ENCODE data around the gene NEDD8. TPM values are rescaled to one million over a fixed set of nuclear protein-coding genes. Genes with fewer than 3 reads are reported as not detected.

Gene NEDD8
- total RNA-seq, 1 experiment from 2014 or later, result 178 TPM

DNA sequence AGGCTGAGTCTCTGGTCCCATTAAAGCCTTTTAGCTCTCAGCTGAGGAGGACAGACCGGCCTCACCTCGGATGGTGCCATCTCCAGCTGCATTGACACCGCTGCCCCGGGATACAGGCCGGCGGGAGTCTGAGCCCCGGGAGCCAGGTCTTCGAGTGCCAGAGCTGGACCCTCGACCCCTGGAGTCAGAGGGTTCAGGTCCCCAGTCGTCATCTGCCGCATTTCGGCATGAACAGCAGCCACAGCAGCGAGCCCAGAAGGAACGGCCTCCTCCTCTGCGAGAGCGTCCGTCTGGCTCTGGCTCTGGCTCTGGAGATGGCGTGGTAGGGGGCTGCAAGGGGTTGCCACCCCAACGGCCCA lies 29.8 kb upstream of the NEDD8 start:
- Histone ChIP-seq H3K27ac (ENCODE audit: low read depth, low read length) (no peak overlapping the region), H3K9me3 (ENCODE audit: control insufficient read depth in 1 of 2, insufficient read depth in 1 of 2, low read depth in 1 of 2, low read length in 2 of 2) (no peaks in the 10 kb centered on the region), H3K9ac (ENCODE audit: low read length) (no peak overlapping the region), H3K4me1 (ENCODE audit: control insufficient read depth in 1 of 2, insufficient read depth in 2 of 2, low read length in 2 of 2) (peaks cover 10 to 14% of the 10 kb centered on the region in 2 experiments), H4K20me1 (ENCODE audit: insufficient read depth) (no peaks in the 10 kb centered on the region), H3K27me3 (ENCODE audit: insufficient read depth, low read length) (no peaks in the 10 kb centered on the region), H3K79me2 (ENCODE audit: insufficient read depth, low read length) (no peaks in the 10 kb centered on the region), H2AFZ (ENCODE audit: low read depth, low read length, poor library complexity, severe bottlenecking) (no peak overlapping the region), H3K9me2 (ENCODE audit: insufficient read depth) (no peaks in the 10 kb centered on the region), H3K36me3 (ENCODE audit: control insufficient read depth in 1 of 2, insufficient read depth in 2 of 2, low read length in 2 of 2) (no peaks in the 10 kb centered on the region), H3K4me3 (replicated peaks in 1 of 2; ENCODE audit: low read depth in 1 of 2, low read length in 2 of 2) (no peak overlapping the region), H3K4me2 (ENCODE audit: low read length) (no peak overlapping the region)
- ATAC-seq (no peak), DNase-seq (ENCODE audit: low read depth, low spot score) (no peak)
- POLR2A ChIA-PET, result interaction anchor here (2.2 kb wide), 1 partner anchor 9 kb away, joined by 8 read pairs; the partner anchor contains the start of gene RABGGTA
- RAD21 ChIA-PET (ENCODE audit: low non-redundant PET in 1 of 2, low total read pairs in 2 of 2, uncharacterized antibody in 2 of 2, unreplicated experiment in 2 of 2), result no interaction called here
- CTCF ChIA-PET, result no interaction called here
- intact Hi-C loops (cut with micrococcal nuclease), result no loop called here
- TF ChIP-seq RAD21 (IDR thresholded peaks at IDR 0.05; ENCODE audit: low read depth) (no peak), EZH2phosphoT487 (IDR thresholded peaks at IDR 0.05; ENCODE audit: borderline replicate concordance) (no peak), ELF1 (IDR thresholded peaks at IDR 0.05; ENCODE audit: borderline replicate concordance, low read depth) (no peak), SIN3A (IDR thresholded peaks at IDR 0.05; ENCODE audit: low read depth) (no peak), EGR1 (IDR thresholded peaks at IDR 0.05; ENCODE audit: low read depth) (no peak), JUND (IDR thresholded peaks at IDR 0.05) (no peak), ZNF274 (IDR thresholded peaks at IDR 0.05; ENCODE audit: low read depth, low read length) (no peak), SRF (IDR thresholded peaks at IDR 0.05; ENCODE audit: low read depth) (no peak), SP1 (IDR thresholded peaks at IDR 0.05; ENCODE audit: low read depth) (no peak), YY1 (IDR thresholded peaks at IDR 0.05; ENCODE audit: extremely low read depth, insufficient replicate concordance, low read depth, low read length) (no peak), FOSL1 (IDR thresholded peaks at IDR 0.05; ENCODE audit: low read depth) (no peak), POLR2A (IDR thresholded peaks at IDR 0.05; ENCODE audit: borderline replicate concordance, extremely low read depth, insufficient read depth, insufficient read length) (no peak), CBX3 (IDR thresholded peaks at IDR 0.05; ENCODE audit: low read depth) (no peak), EZH2 (IDR thresholded peaks at IDR 0.05) (no peak), TCF7L2 (IDR thresholded peaks at IDR 0.05; ENCODE audit: borderline replicate concordance, extremely low read depth, insufficient read depth, insufficient read length) (no peak)
- TF ChIP-seq, protein P1, sequence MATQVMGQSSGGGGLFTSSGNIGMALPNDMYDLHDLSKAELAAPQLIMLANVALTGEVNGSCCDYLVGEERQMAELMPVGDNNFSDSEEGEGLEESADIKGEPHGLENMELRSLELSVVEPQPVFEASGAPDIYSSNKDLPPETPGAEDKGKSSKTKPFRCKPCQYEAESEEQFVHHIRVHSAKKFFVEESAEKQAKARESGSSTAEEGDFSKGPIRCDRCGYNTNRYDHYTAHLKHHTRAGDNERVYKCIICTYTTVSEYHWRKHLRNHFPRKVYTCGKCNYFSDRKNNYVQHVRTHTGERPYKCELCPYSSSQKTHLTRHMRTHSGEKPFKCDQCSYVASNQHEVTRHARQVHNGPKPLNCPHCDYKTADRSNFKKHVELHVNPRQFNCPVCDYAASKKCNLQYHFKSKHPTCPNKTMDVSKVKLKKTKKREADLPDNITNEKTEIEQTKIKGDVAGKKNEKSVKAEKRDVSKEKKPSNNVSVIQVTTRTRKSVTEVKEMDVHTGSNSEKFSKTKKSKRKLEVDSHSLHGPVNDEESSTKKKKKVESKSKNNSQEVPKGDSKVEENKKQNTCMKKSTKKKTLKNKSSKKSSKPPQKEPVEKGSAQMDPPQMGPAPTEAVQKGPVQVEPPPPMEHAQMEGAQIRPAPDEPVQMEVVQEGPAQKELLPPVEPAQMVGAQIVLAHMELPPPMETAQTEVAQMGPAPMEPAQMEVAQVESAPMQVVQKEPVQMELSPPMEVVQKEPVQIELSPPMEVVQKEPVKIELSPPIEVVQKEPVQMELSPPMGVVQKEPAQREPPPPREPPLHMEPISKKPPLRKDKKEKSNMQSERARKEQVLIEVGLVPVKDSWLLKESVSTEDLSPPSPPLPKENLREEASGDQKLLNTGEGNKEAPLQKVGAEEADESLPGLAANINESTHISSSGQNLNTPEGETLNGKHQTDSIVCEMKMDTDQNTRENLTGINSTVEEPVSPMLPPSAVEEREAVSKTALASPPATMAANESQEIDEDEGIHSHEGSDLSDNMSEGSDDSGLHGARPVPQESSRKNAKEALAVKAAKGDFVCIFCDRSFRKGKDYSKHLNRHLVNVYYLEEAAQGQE (IDR thresholded peaks at IDR 0.05; ENCODE audit: low read depth), result no peak
- TF ChIP-seq, protein P2, sequence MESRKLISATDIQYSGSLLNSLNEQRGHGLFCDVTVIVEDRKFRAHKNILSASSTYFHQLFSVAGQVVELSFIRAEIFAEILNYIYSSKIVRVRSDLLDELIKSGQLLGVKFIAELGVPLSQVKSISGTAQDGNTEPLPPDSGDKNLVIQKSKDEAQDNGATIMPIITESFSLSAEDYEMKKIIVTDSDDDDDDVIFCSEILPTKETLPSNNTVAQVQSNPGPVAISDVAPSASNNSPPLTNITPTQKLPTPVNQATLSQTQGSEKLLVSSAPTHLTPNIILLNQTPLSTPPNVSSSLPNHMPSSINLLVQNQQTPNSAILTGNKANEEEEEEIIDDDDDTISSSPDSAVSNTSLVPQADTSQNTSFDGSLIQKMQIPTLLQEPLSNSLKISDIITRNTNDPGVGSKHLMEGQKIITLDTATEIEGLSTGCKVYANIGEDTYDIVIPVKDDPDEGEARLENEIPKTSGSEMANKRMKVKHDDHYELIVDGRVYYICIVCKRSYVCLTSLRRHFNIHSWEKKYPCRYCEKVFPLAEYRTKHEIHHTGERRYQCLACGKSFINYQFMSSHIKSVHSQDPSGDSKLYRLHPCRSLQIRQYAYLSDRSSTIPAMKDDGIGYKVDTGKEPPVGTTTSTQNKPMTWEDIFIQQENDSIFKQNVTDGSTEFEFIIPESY (IDR thresholded peaks at IDR 0.05; ENCODE audit: extremely low read depth, insufficient replicate concordance, low read length), result no peak
- no TSS peak for BruUV-seq (replicated peaks)

Measured in HCT116 (cell line).